ENCODE data around the gene BUD13. TPM values are rescaled to one million over a fixed set of nuclear protein-coding genes. Genes with fewer than 3 reads are reported as not detected.

Gene BUD13
- total RNA-seq, 1 experiment from 2014 or later, result 10.4 TPM

DNA sequence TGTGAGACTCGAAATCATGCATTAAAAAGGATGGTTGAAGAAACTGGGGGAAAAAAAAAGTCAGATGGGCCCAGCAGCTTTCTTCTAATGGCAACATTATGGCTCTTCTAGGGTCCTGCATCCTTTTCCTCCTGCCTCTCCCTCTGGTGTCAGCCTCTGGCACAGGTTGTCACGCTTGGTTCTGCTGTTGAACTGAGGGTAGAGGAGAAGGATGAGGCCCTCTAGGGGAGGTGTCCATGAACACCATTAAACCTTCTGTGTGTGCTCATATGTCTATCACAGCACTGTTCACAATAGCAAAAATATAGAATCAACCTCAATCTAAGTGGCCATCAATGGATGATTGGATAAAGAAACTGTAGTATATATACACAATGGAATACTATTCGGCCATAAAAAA lies 36.0 kb downstream of the BUD13 start:
- no peak overlapping the region for H3K27ac Mint-ChIP-seq (ENCODE audit: unreplicated experiment)
- no peak overlapping the region for H3K4me3 Mint-ChIP-seq (ENCODE audit: low read depth, unreplicated experiment)
- CTCF ChIA-PET, result no interaction called here
- H3K27me3 Mint-ChIP-seq (ENCODE audit: unreplicated experiment), result no peaks in the 10 kb centered on the region
- peaks cover 9% of the 10 kb centered on the region for H3K4me1 Mint-ChIP-seq (ENCODE audit: low read depth, unreplicated experiment)
- no peak for DNase-seq
- TF ChIP-seq, protein P1, sequence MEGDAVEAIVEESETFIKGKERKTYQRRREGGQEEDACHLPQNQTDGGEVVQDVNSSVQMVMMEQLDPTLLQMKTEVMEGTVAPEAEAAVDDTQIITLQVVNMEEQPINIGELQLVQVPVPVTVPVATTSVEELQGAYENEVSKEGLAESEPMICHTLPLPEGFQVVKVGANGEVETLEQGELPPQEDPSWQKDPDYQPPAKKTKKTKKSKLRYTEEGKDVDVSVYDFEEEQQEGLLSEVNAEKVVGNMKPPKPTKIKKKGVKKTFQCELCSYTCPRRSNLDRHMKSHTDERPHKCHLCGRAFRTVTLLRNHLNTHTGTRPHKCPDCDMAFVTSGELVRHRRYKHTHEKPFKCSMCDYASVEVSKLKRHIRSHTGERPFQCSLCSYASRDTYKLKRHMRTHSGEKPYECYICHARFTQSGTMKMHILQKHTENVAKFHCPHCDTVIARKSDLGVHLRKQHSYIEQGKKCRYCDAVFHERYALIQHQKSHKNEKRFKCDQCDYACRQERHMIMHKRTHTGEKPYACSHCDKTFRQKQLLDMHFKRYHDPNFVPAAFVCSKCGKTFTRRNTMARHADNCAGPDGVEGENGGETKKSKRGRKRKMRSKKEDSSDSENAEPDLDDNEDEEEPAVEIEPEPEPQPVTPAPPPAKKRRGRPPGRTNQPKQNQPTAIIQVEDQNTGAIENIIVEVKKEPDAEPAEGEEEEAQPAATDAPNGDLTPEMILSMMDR (IDR thresholded peaks at IDR 0.05; ENCODE audit: unreplicated experiment), result no peak
- H3K9me3 Mint-ChIP-seq (ENCODE audit: low read depth, unreplicated experiment), result no peaks in the 10 kb centered on the region
- intact Hi-C loops (cut with micrococcal nuclease; ENCODE audit: unreplicated experiment), result no loop called here
- peaks cover 5% of the 10 kb centered on the region for H3K36me3 Mint-ChIP-seq (ENCODE audit: insufficient read depth, unreplicated experiment)
- no TSS peak for BruUV-seq (replicated peaks)

DNA sequence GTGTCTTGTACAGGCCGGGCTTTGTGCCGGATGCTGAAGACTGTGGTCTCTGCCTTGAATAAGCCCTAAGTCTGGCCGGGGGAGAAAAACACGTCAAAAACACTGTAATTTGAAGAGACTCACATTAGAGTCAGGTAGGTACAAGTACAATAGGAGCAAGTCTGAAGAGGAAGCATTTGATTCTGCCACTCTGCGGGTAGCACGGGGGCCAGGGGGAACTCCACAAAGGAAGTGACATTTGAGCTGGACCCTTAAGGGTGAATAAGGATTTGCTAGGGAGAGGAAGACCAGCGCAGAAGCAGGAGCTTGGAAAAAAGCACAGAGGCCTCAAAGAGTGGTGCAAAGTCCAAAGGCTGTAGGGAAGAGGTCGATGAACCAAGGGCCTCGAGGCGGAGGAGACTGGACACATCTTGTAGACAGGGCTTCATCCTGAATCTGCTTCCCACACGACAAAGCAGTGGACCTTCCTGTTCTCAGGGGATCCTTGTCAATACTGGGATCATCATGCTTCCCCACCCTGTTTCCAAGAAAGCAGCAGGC lies 38.7 kb downstream of the BUD13 start:
- no TSS peak for BruUV-seq (replicated peaks)
- intact Hi-C loops (cut with micrococcal nuclease; ENCODE audit: unreplicated experiment), result loop anchor here (5.0 kb wide), 1 partner anchor 493 kb away; no protein-coding TSS in a partner anchor

DNA sequence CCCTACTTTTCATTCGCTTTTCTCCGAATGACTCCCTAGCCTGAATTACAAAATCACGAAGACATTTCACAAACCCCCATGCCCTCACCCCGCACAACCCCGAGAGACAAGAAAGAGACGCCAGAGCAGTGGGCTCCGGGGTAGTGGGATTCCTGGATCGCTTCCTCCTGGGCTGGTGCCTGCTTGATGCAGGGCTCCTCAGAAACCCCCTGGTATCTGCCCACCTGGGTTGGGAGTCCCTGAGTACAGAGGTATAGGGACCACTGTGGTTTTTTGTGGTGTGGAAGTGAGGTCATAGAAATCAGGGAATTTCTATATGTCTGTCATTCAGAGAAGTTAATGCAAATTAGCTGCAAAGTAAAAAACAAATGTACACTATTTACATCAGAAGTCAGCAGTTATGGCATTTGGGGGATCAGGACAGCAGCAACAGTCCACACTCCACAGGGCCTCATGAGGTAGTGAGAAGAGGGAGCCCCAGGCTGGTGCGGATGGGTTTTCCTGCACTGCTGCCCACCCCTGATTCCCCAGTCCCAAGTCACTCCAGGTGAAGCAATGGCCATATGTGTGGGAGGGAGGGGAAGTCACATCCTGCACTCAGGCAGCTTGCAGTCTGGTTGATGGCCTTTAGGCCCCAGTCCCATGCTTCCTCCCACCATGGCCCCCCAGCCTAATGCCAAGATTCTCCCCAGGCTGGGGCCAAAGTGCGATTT lies 39.6 kb downstream of the BUD13 start:
- intact Hi-C loops (cut with micrococcal nuclease; ENCODE audit: unreplicated experiment), result loop anchor here (5.0 kb wide), 1 partner anchor 494 kb away; no protein-coding TSS in a partner anchor
- BruUV-seq (replicated peaks), result no TSS peak
- TF ChIP-seq, protein P1 (IDR thresholded peaks at IDR 0.05; ENCODE audit: unreplicated experiment), result no peak

More for the DNA sequence above, 38.7 kb downstream of the BUD13 start:
- Mint-ChIP-seq H3K27me3 (ENCODE audit: unreplicated experiment) (no peaks in the 10 kb centered on the region), H3K4me1 (ENCODE audit: low read depth, unreplicated experiment) (peaks cover 9% of the 10 kb centered on the region), H3K36me3 (ENCODE audit: insufficient read depth, unreplicated experiment) (peaks cover 5% of the 10 kb centered on the region), H3K27ac (ENCODE audit: unreplicated experiment) (no peak overlapping the region), H3K4me3 (ENCODE audit: low read depth, unreplicated experiment) (no peak overlapping the region), H3K9me3 (ENCODE audit: low read depth, unreplicated experiment) (no peaks in the 10 kb centered on the region)
- DNase-seq, result no peak
- CTCF ChIA-PET, result interaction anchor here (2.0 kb wide), 1 partner anchor 9 kb away, joined by 8 read pairs; no protein-coding TSS in a partner anchor
- TF ChIP-seq, protein P1 (IDR thresholded peaks at IDR 0.05; ENCODE audit: unreplicated experiment), result no peak

DNA sequence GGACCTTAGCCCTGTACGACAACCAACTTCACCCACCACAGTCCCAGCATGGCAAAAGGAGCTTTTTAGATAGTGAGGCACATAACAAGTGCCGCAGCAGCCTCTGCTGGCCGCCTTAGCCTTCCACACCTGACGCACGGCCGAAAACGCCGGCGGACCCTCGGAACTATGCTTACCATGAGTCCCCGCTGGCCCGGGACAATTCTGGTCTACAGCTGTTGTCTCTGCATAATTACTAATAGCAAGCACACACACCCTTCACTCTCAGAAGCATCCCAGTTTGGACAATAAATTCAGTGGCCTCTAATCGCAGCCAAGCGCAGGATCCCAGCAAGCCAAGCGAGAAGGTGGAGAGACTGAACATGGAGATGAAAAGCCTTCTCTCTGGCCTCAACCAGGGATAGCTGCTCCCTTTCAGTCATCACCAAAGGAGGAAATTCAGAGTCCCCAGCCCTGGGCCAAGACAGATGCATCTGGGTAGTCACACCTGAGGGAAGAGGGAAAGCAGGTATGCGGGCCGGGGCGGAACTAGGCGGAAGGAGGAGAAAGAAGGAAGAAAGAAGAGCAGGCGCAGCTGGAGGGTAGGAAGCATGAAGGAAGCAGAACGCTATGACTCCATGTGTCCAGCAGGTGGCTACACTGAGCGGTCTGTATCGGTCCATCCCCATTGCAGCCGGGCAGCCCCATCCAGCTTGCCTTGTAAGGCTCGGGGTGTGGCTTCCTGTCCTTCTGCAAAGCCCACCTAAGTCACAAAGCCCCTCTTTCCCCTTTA lies 40.3 kb downstream of the BUD13 start:
- H3K27ac Mint-ChIP-seq (ENCODE audit: unreplicated experiment), result no peak overlapping the region
- H3K36me3 Mint-ChIP-seq (ENCODE audit: insufficient read depth, unreplicated experiment), result peaks cover 5% of the 10 kb centered on the region
- H3K27me3 Mint-ChIP-seq (ENCODE audit: unreplicated experiment), result no peaks in the 10 kb centered on the region
- DNase-seq, result peak; percentile 56
- intact Hi-C loops (cut with micrococcal nuclease; ENCODE audit: unreplicated experiment), result loop anchor here (1.0 to 5.0 kb wide), 2 partner anchors 374 to 495 kb away; no protein-coding TSS in a partner anchor
- no peaks in the 10 kb centered on the region for H3K9me3 Mint-ChIP-seq (ENCODE audit: low read depth, unreplicated experiment)
- BruUV-seq (replicated peaks), result no TSS peak
- CTCF ChIA-PET, result interaction anchor here (0.6 to 2.0 kb wide), 5 partner anchors 11 to 495 kb away, joined by 3 to 8 read pairs (median 4); no protein-coding TSS in a partner anchor
- TF ChIP-seq, protein P1 (IDR thresholded peaks at IDR 0.05; ENCODE audit: unreplicated experiment), result peak; percentile 54
- H3K4me3 Mint-ChIP-seq (ENCODE audit: low read depth, unreplicated experiment), result no peak overlapping the region
- peaks cover 9% of the 10 kb centered on the region for H3K4me1 Mint-ChIP-seq (ENCODE audit: low read depth, unreplicated experiment)

More for the DNA sequence above, 39.6 kb downstream of the BUD13 start:
- no peak for DNase-seq
- CTCF ChIA-PET, result interaction anchor here (0.8 to 2.0 kb wide), 4 partner anchors 10 to 494 kb away, joined by 3 to 8 read pairs (median 4); no protein-coding TSS in a partner anchor
- no peaks in the 10 kb centered on the region for H3K9me3 Mint-ChIP-seq (ENCODE audit: low read depth, unreplicated experiment)
- peaks cover 5% of the 10 kb centered on the region for H3K36me3 Mint-ChIP-seq (ENCODE audit: insufficient read depth, unreplicated experiment)
- H3K4me1 Mint-ChIP-seq (ENCODE audit: low read depth, unreplicated experiment), result peaks cover 9% of the 10 kb centered on the region
- H3K4me3 Mint-ChIP-seq (ENCODE audit: low read depth, unreplicated experiment), result no peak overlapping the region
- no peak overlapping the region for H3K27ac Mint-ChIP-seq (ENCODE audit: unreplicated experiment)
- no peaks in the 10 kb centered on the region for H3K27me3 Mint-ChIP-seq (ENCODE audit: unreplicated experiment)
